ENCODE results near the gene RPL23. TPM values are rescaled to one million over a fixed set of nuclear protein-coding genes. Genes with fewer than 3 reads are reported as not detected.

RPL23 gene
- total RNA-seq, 3 donors from 2014 or later, result 838 to 1,044 (median 919) TPM

- no peak for DNase-seq
- H3K4me1 ChIP-seq (ENCODE audit: low read depth), result peaks cover 49% of the 10 kb centered on the region
Observed at GRCh38 chr17:38897671-38898290, 44.3 kb upstream of the RPL23 start.

GRCh38 chr17:38897176-38897575, 43.7 kb upstream of the RPL23 start:
- peaks cover 4% of the 10 kb centered on the region for H3K36me3 ChIP-seq (ENCODE audit: low read depth)
- intact Hi-C loops (cut with DNase I, micrococcal nuclease), result no loop called here
- H3K4me1 ChIP-seq (ENCODE audit: low read depth), result peaks cover 54% of the 10 kb centered on the region
- no peak for TF ChIP-seq CTCF (IDR thresholded peaks at IDR 0.05)
- ATAC-seq (peak; percentile 4), DNase-seq (peak in 2 of 3 donors; percentile 44 to 66)
- H3K9me3 ChIP-seq, result no peaks in the 10 kb centered on the region
- H3K4me3 ChIP-seq, result no peak overlapping the region

More at GRCh38 chr17:38897671-38898290, 44.3 kb upstream of the RPL23 start:
- H3K36me3 ChIP-seq (ENCODE audit: low read depth), result peaks cover 4% of the 10 kb centered on the region
- no peak overlapping the region for H3K4me3 ChIP-seq
- intact Hi-C loops (cut with DNase I, micrococcal nuclease), result no loop called here
- no peak for TF ChIP-seq CTCF (IDR thresholded peaks at IDR 0.05)
- H3K9me3 ChIP-seq, result no peaks in the 10 kb centered on the region
- peak; percentile 38 for ATAC-seq

GRCh38 chr17:38896346-38896954, 42.9 kb upstream of the RPL23 start:
- Histone ChIP-seq H3K4me1 (ENCODE audit: low read depth) (peaks cover 54% of the 10 kb centered on the region), H3K9me3 (no peaks in the 10 kb centered on the region), H3K36me3 (ENCODE audit: low read depth) (peaks cover 4% of the 10 kb centered on the region), H3K4me3 (no peak overlapping the region)
- no peak for TF ChIP-seq CTCF (IDR thresholded peaks at IDR 0.05)
- intact Hi-C loops (cut with DNase I, micrococcal nuclease), result no loop called here
- ATAC-seq (no peak), DNase-seq (peak in 1 of 3 donors; percentile 48)

- ATAC-seq (no peak), DNase-seq (no peak)
- no peaks in the 10 kb centered on the region for H3K9me3 ChIP-seq
- intact Hi-C loops (cut with DNase I, micrococcal nuclease), result no loop called here
- peaks cover 52% of the 10 kb centered on the region for H3K4me1 ChIP-seq (ENCODE audit: low read depth)
- H3K4me3 ChIP-seq, result no peak overlapping the region
- peaks cover 4% of the 10 kb centered on the region for H3K36me3 ChIP-seq (ENCODE audit: low read depth)
- no peak for TF ChIP-seq CTCF (IDR thresholded peaks at IDR 0.05)
Observed at GRCh38 chr17:38894276-38894675, 40.8 kb upstream of the RPL23 start.

- DNase-seq, result peak in 2 of 3 donors; percentile 43 to 67
- TF ChIP-seq CTCF (IDR thresholded peaks at IDR 0.05), result no peak
- peaks cover 45% of the 10 kb centered on the region for H3K4me1 ChIP-seq (ENCODE audit: low read depth)
- peaks cover 4% of the 10 kb centered on the region for H3K36me3 ChIP-seq (ENCODE audit: low read depth)
- no peaks in the 10 kb centered on the region for H3K9me3 ChIP-seq
- intact Hi-C loops (cut with DNase I, micrococcal nuclease), result no loop called here
- ATAC-seq, result peak; percentile 2
- no peak overlapping the region for H3K4me3 ChIP-seq
Observed at GRCh38 chr17:38893607-38894006, 40.1 kb upstream of the RPL23 start.
